Adrenal gland (tissue), 12 donors: ENCODE measurements around the gene RAB27B. TPM values are rescaled to one million over a fixed set of nuclear protein-coding genes. Genes with fewer than 3 reads are reported as not detected.

Experiments
- DNase-seq, 7 donors: peaks; one replicate each; pipeline ENCODE4 v3.0.0-alpha.2; 2019 to 2020
- H3K27ac ChIP-seq, 5 donors: fragments of 200-600 bp; sonication (generic) in 4 of 5; 1 replicate in 3 of 5; 2 replicates in 2 of 5; pipeline versions ENCODE4 v1.5.1 to v1.8.0; 2016 to 2020; ENCODE audit warnings: mild to moderate bottlenecking in 1 of 5
- H3K27me3 ChIP-seq: fragments of 200-600 bp; 2 replicates; pipeline ENCODE4 v1.8.0; 2021
- H3K36me3 ChIP-seq, 2 donors: fragments of 200-600 bp; replicated peaks in 1 of 2; 1 replicate in 1 of 2; 2 replicates in 1 of 2; pipeline versions ENCODE4 v1.5.1 to v1.8.0; 2018 to 2022
- H3K4me1 ChIP-seq, 2 donors: fragments of 200-600 bp; replicated peaks in 1 of 2; 1 replicate in 1 of 2; 2 replicates in 1 of 2; pipeline versions ENCODE4 v1.5.1 to v1.8.0; 2018 to 2021
- H3K4me3 ChIP-seq, 4 donors: fragments of 200-600 bp; sonication (generic) in 3 of 4; one replicate each; pipeline ENCODE4 v1.5.1; 2016 to 2018
- H3K9me3 ChIP-seq, 3 donors: fragments of 200-600 bp; sonication (generic) in 1 of 3; replicated peaks in 1 of 3; 1 replicate in 2 of 3; 2 replicates in 1 of 3; pipeline versions ENCODE4 v1.5.1 to v1.8.0; 2016 to 2021
- CTCF ChIP-seq, 6 experiments: fragments of 450-650 bp in 4 of 6; fragments of 200-600 bp in 2 of 6; sonication (generic) in 1 of 6; IDR thresholded peaks; 1 replicate in 5 of 6; 2 replicates in 1 of 6; pipeline versions ENCODE4 v1.5.1 to v1.8.0; 2016 to 2021; ENCODE audit warnings: antibody characterized with exemption in 6 of 6, mild to moderate bottlenecking in 2 of 6, moderate library complexity in 1 of 6
- POLR2A ChIP-seq, 2 donors: fragments of 450-650 bp; IDR thresholded peaks; one replicate each; pipeline ENCODE4 v1.6.1; 2017; ENCODE audit warnings: antibody characterized with exemption in 2 of 2, mild to moderate bottlenecking in 2 of 2, moderate library complexity in 1 of 2
- WGBS, 4 donors: extraction: QIAGEN DNeasy Blood & Tissue Kit in 2 of 4; methylation state at CpG; one replicate each; pipeline versions ENCODE4 v1.1.5 to v1.1.7; 2013 to 2017; 5-methylcytosine and 5-hydroxymethylcytosine counted together
- intact Hi-C, 2 donors: fragments of 100-400 bp; cut with DNase I; formaldehyde crosslinking; loops; one replicate each; pipeline versions ENCODE4 v1.14.1 to v1.15.0; 2022 to 2023
- polyA plus RNA-seq, 3 donors: library from polyadenylated mRNA; stranded (reverse); fragments of 200-250 nt in 2 of 3; fragments of 350-450 nt in 1 of 3; fragmentation: Illumina TruSeq in 1 of 3; extraction: RNeasy Lipid Tissue Mini Kit (QIAGEN cat#74804) in 1 of 3; gene quantifications; one replicate each; pipeline ENCODE4 v1.2.3, GENCODE V29; 2013 to 2014
- total RNA-seq, 9 donors: library from RNA; depleted of rRNA in 4 of 9; stranded (reverse); fragments of >200 nt in 4 of 9; fragments of 120-200 nt in 1 of 9; fragmentation: NEBNext Ultra II Directional in 1 of 9; extraction: Animal tissue kit (Norgen Biotek cat#: 25700) in 1 of 9; gene quantifications; one replicate each; pipeline versions ENCODE4 v1.1.0 to v1.2.4, GENCODE V29; 2013 to 2023
- donor health status: healthy with polysubstance abuse.
- donor health status: Bipolar disorder and iron deficiency.
- donor health status: DM: yes; HTN: yes; CAD: no.
- donor health status: DM: no; HTN: no; CAD: no.
- donor health status: DM: no; HTN: no; CAD: no.
- donor health status: DM: yes; HTN: yes; CAD: no.

The RAB27B gene
- total and polyA plus RNA-seq, 12 donors: 0.04 to 3.9 (median 1.1) TPM; not detected in 3

GRCh38 chr18:54801374-54801773 is 26.9 kb upstream of the RAB27B start:
- Histone ChIP-seq H3K27me3 (peaks cover 4% of the 10 kb centered on the region), H3K36me3 (no peaks in the 10 kb centered on the region), H3K27ac (no peak overlapping the region), H3K4me3 (no peak overlapping the region), H3K4me1 (peaks cover 0 to 8% of the 10 kb centered on the region in 2 donors), H3K9me3 (no peaks in the 10 kb centered on the region)
- intact Hi-C loops: no loop called here
- TF ChIP-seq POLR2A (IDR thresholded peaks at IDR 0.05): no peak
- no peak for TF ChIP-seq CTCF (IDR thresholded peaks at IDR 0.05)
- 71 to 100% (median 74%) methylated on average over 1 of the region's 1 CpG for WGBS, 4 donors
- no peak for DNase-seq

- 49 to 57% (median 56%) methylated on average over 2 of the region's 2 CpGs for WGBS, 4 donors
- no peak for DNase-seq
- TF ChIP-seq CTCF (IDR thresholded peaks at IDR 0.05) (no peak), POLR2A (IDR thresholded peaks at IDR 0.05) (no peak)
- H3K27ac ChIP-seq: no peak overlapping the region
- intact Hi-C loops: no loop called here
- H3K36me3 ChIP-seq: no peaks in the 10 kb centered on the region
- no peak overlapping the region for H3K4me3 ChIP-seq
- peaks cover 4% of the 10 kb centered on the region for H3K27me3 ChIP-seq
- H3K9me3 ChIP-seq: no peaks in the 10 kb centered on the region
- peaks cover 0 to 10% of the 10 kb centered on the region in 2 donors for H3K4me1 ChIP-seq
These were observed 26.1 kb upstream of the RAB27B start for GRCh38 chr18:54802178-54802577.

GRCh38 chr18:54802686-54803395 is 25.4 kb upstream of the RAB27B start:
- Histone ChIP-seq H3K27me3 (peaks cover 4% of the 10 kb centered on the region), H3K36me3 (no peaks in the 10 kb centered on the region), H3K9me3 (no peaks in the 10 kb centered on the region), H3K4me3 (no peak overlapping the region), H3K4me1 (peaks cover 0 to 10% of the 10 kb centered on the region in 2 donors), H3K27ac (no peak overlapping the region)
- WGBS, 4 donors: 72 to 80% (median 78%) methylated on average over 2 of the region's 2 CpGs
- intact Hi-C loops: no loop called here
- no peak for TF ChIP-seq CTCF (IDR thresholded peaks at IDR 0.05)
- TF ChIP-seq POLR2A (IDR thresholded peaks at IDR 0.05): no peak
- DNase-seq: no peak

- TF ChIP-seq POLR2A (IDR thresholded peaks at IDR 0.05) (no peak), CTCF (IDR thresholded peaks at IDR 0.05) (no peak)
- intact Hi-C loops: no loop called here
- peak in 5 of 7 donors; percentile 18 to 43 (median 36) for DNase-seq
These were observed 22.5 kb upstream of the RAB27B start for GRCh38 chr18:54805571-54806334.

More at GRCh38 chr18:54805571-54806334, 22.5 kb upstream of the RAB27B start:
- peaks cover 0 to 10% of the 10 kb centered on the region in 2 donors for H3K4me1 ChIP-seq
- no peak overlapping the region for H3K4me3 ChIP-seq
- 37 to 59% (median 52%) methylated on average over 3 of the region's 3 CpGs for WGBS, 4 donors
- peaks cover 4% of the 10 kb centered on the region for H3K27me3 ChIP-seq
- H3K27ac ChIP-seq: no peak overlapping the region
- no peaks in the 10 kb centered on the region for H3K9me3 ChIP-seq
- no peaks in the 10 kb centered on the region for H3K36me3 ChIP-seq
